WTC11 (cell line): ENCODE results near the gene FAM174B. TPM values are rescaled to one million over a fixed set of nuclear protein-coding genes. Genes with fewer than 3 reads are reported as not detected.

Source experiments
- ATAC-seq: fragments of 200-7000 bp; cut with Tn5 transposase; 2 replicates; pipeline ENCODE4 v1.10.0; 2021; ENCODE audit warnings: mild to moderate bottlenecking, moderate library complexity
- CTCF ChIA-PET: fragments of 300-600 bp; sonication (Branson Sonifier 250); formaldehyde crosslinking; loops from one replicate; lab custom pipeline; 2021; ENCODE audit warnings: antibody characterized with exemption; lab: Charles Lee
- POLR2A ChIA-PET: fragments of 350-600 bp; sonication (Branson Sonifier 250); formaldehyde crosslinking; loops from one replicate; lab custom pipeline; 2021; ENCODE audit warnings: antibody characterized with exemption; lab: Charles Lee
- DNase-seq: peaks from one replicate; pipeline ENCODE4 v3.0.0; 2021; ENCODE audit warnings: low spot score
- H3K27ac Mint-ChIP-seq: 2 replicates; pipeline ENCODE4 v1.8.0; 2021; ENCODE audit warnings: mixed read lengths
- H3K27me3 Mint-ChIP-seq: 2 replicates; pipeline ENCODE4 v1.8.0; 2021; ENCODE audit warnings: low read depth, mild to moderate bottlenecking, moderate library complexity, mixed read lengths
- H3K36me3 Mint-ChIP-seq: 2 replicates; pipeline ENCODE4 v1.8.0; 2021; ENCODE audit warnings: mixed read lengths
- H3K4me1 Mint-ChIP-seq: 2 replicates; pipeline ENCODE4 v1.8.0; 2022; ENCODE audit warnings: mixed read lengths
- H3K4me3 Mint-ChIP-seq: 2 replicates; pipeline ENCODE4 v1.8.0; 2021; ENCODE audit warnings: mild to moderate bottlenecking, moderate library complexity, mixed read lengths
- H3K9me3 Mint-ChIP-seq: 2 replicates; pipeline ENCODE4 v1.8.0; 2021; ENCODE audit warnings: mixed read lengths
- CDX4 ChIP-seq: fragments of 250-450 bp; sonication (Bioruptor Pico); IDR thresholded peaks from 2 replicates; pipeline ENCODE4 v1.9.0; 2021; ENCODE audit warnings: moderate library complexity, mild to moderate bottlenecking, inconsistent platforms, borderline replicate concordance
- ELF4 ChIP-seq: sonication (generic); formaldehyde crosslinking; IDR thresholded peaks from 2 replicates; pipeline ENCODE4 v1.8.1; 2022; ENCODE audit warnings: low read depth, mild to moderate bottlenecking, moderate library complexity, missing genetic modification reagents
- FOXJ3 ChIP-seq: sonication (generic); formaldehyde crosslinking; IDR thresholded peaks from 2 replicates; pipeline ENCODE4 v1.9.0; 2021; ENCODE audit warnings: missing genetic modification reagents, mild to moderate bottlenecking, borderline replicate concordance
- FOXP1 ChIP-seq: sonication (generic); formaldehyde crosslinking; IDR thresholded peaks from 2 replicates; pipeline ENCODE4 v1.8.0; 2022; ENCODE audit warnings: missing genetic modification reagents, mild to moderate bottlenecking, moderate library complexity, borderline replicate concordance
- HMGA2 ChIP-seq: fragments of 250-450 bp; sonication (Bioruptor Pico); IDR thresholded peaks from 2 replicates; pipeline ENCODE4 v1.4.0; 2021; ENCODE audit warnings: mild to moderate bottlenecking, moderate library complexity
- IRF2 ChIP-seq: sonication (generic); formaldehyde crosslinking; IDR thresholded peaks from 2 replicates; pipeline ENCODE4 v1.8.0; 2022; ENCODE audit warnings: low read depth, missing genetic modification reagents, borderline replicate concordance
- MLX ChIP-seq: sonication (generic); formaldehyde crosslinking; IDR thresholded peaks from 2 replicates; pipeline ENCODE4 v1.8.1; 2023; ENCODE audit warnings: mild to moderate bottlenecking, missing genetic modification reagents, moderate library complexity
- MXD4 ChIP-seq: fragments of 250-450 bp; sonication (Bioruptor Pico); IDR thresholded peaks from 2 replicates; pipeline ENCODE4 v1.8.0; 2021; ENCODE audit warnings: mild to moderate bottlenecking, moderate library complexity, borderline replicate concordance
- NFE2L1 ChIP-seq: sonication (generic); formaldehyde crosslinking; IDR thresholded peaks from 2 replicates; pipeline ENCODE4 v1.8.1; 2023; ENCODE audit warnings: missing genetic modification reagents
- PRDM15 ChIP-seq: sonication (generic); formaldehyde crosslinking; IDR thresholded peaks from 2 replicates; pipeline ENCODE4 v1.8.0; 2022; ENCODE audit warnings: missing genetic modification reagents
- TEAD1 ChIP-seq: sonication (generic); formaldehyde crosslinking; IDR thresholded peaks from 2 replicates; pipeline ENCODE4 v1.8.0; 2022; ENCODE audit warnings: mild to moderate bottlenecking, missing genetic modification reagents
- ZBTB21 ChIP-seq: sonication (generic); formaldehyde crosslinking; IDR thresholded peaks from 2 replicates; pipeline ENCODE4 v1.8.1; 2023; ENCODE audit warnings: mild to moderate bottlenecking, missing genetic modification reagents, borderline replicate concordance
- ZBTB43 ChIP-seq: sonication (generic); formaldehyde crosslinking; IDR thresholded peaks from 2 replicates; pipeline ENCODE4 v1.8.1; 2023; ENCODE audit warnings: mild to moderate bottlenecking, missing genetic modification reagents
- ZMAT4 ChIP-seq: fragments of 250-450 bp; sonication (Bioruptor Pico); IDR thresholded peaks from 2 replicates; pipeline ENCODE4 v1.9.0; 2021; ENCODE audit warnings: mild to moderate bottlenecking
- ZNF317 ChIP-seq: sonication (generic); formaldehyde crosslinking; IDR thresholded peaks from 2 replicates; pipeline ENCODE4 v1.8.1; 2023; ENCODE audit warnings: low read depth, mild to moderate bottlenecking, moderate library complexity, missing genetic modification reagents, borderline replicate concordance
- ZNF416 ChIP-seq: fragments of 250-450 bp; sonication (Bioruptor Pico); IDR thresholded peaks from 2 replicates; pipeline ENCODE4 v1.9.0; 2021; ENCODE audit warnings: mild to moderate bottlenecking, inconsistent platforms
- total RNA-seq: library from RNA; stranded (reverse); gene quantifications from 3 replicates; pipeline ENCODE4 v1.2.3, GENCODE V29; 2021
- TF ChIP-seq, protein P1 (sequence below): sonication (generic); formaldehyde crosslinking; IDR thresholded peaks from 2 replicates; pipeline ENCODE4 v1.8.1; 2022; ENCODE audit warnings: low read depth, mild to moderate bottlenecking, moderate library complexity, missing genetic modification reagents, borderline replicate concordance
- TF ChIP-seq, protein P2 (sequence below): sonication (generic); formaldehyde crosslinking; IDR thresholded peaks from 2 replicates; pipeline ENCODE4 v1.8.1; 2022; ENCODE audit warnings: mild to moderate bottlenecking, missing genetic modification reagents, moderate library complexity, borderline replicate concordance
- TF ChIP-seq, protein P3 (sequence below): fragments of 250-450 bp; sonication (Bioruptor Pico); conservative IDR thresholded peaks from 2 replicates; pipeline ENCODE4 v1.9.0; 2021; ENCODE audit warnings: mild to moderate bottlenecking

Gene FAM174B
- total RNA-seq, 1 experiment from 2014 or later: 22.1 TPM

- ATAC-seq (no peak), DNase-seq (no peak)
- ChIA-PET POLR2A (no interaction called here), CTCF (interaction anchor here (0.6 to 2.0 kb wide), 2 partner anchors 12 to 42 kb away, joined by 3 to 5 read pairs; no protein-coding TSS in a partner anchor)
- H3K4me3 Mint-ChIP-seq: no peak overlapping the region
- no peak overlapping the region; the same call in 1 of the 2 replicates for H3K27ac Mint-ChIP-seq
- no peak for TF ChIP-seq ZNF416 (CRISPR knock-in tag)
- H3K27me3 Mint-ChIP-seq: peaks cover 20% of the 10 kb centered on the region
- H3K36me3 Mint-ChIP-seq: peaks cover 22% of the 10 kb centered on the region
- peaks cover 13% of the 10 kb centered on the region for H3K9me3 Mint-ChIP-seq
- H3K4me1 Mint-ChIP-seq: peaks cover 66% of the 10 kb centered on the region
Measured at GRCh38 chr15:92652576-92652966, 3.0 kb downstream of the FAM174B start.

DNA sequence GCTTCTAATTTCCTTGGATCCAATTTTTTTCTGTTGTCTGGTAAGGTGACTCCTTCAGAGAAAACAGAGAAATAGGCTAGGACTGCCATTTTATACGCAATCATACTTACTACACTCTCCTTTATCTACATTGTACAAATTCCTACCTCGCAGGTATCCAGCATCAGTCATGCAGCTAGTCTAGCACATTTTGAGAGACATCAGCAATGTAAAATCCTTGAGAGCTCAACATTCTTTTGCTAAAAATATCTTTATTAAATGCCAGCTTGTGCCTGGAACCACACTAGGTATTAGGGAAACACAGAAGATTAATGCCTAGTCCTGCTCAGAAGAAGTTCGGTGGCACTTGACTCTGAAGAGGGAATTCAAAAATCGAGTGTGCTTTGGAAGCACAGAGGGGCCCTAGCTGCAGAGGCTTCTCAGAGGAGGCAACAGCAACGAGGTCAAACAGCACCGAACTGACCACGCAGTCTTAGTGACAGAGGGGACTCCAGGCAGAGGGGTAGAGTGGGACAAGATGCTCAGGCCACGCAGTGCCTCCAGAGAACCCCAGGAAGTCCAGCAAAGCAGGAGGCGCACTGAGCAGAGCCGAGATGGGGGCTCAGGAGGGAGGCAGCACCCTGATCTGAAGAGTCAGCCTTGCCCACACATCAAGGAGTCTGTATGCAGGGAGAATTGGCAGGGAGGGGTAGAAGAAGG, 3.5 kb downstream of the FAM174B start:
- Mint-ChIP-seq H3K4me3 (no peak overlapping the region), H3K36me3 (peaks cover 20% of the 10 kb centered on the region), H3K9me3 (peaks cover 11% of the 10 kb centered on the region), H3K27ac (no peak overlapping the region), H3K27me3 (peaks cover 15% of the 10 kb centered on the region), H3K4me1 (peaks cover 71% of the 10 kb centered on the region)
- CTCF ChIA-PET: interaction anchor here (0.6 to 1.7 kb wide), 2 partner anchors 39 to 130 kb away, joined by 3 to 4 read pairs; no protein-coding TSS in a partner anchor
- POLR2A ChIA-PET: no interaction called here
- no peak for TF ChIP-seq ELF4 (CRISPR knock-in tag)
- TF ChIP-seq ZBTB21 (CRISPR knock-in tag): no peak
- TF ChIP-seq, protein P1, sequence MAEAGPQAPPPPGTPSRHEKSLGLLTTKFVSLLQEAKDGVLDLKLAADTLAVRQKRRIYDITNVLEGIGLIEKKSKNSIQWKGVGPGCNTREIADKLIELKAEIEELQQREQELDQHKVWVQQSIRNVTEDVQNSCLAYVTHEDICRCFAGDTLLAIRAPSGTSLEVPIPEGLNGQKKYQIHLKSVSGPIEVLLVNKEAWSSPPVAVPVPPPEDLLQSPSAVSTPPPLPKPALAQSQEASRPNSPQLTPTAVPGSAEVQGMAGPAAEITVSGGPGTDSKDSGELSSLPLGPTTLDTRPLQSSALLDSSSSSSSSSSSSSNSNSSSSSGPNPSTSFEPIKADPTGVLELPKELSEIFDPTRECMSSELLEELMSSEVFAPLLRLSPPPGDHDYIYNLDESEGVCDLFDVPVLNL (CRISPR knock-in tag): no peak
- TF ChIP-seq, protein P2, sequence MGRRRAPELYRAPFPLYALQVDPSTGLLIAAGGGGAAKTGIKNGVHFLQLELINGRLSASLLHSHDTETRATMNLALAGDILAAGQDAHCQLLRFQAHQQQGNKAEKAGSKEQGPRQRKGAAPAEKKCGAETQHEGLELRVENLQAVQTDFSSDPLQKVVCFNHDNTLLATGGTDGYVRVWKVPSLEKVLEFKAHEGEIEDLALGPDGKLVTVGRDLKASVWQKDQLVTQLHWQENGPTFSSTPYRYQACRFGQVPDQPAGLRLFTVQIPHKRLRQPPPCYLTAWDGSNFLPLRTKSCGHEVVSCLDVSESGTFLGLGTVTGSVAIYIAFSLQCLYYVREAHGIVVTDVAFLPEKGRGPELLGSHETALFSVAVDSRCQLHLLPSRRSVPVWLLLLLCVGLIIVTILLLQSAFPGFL (CRISPR knock-in tag): no peak
- no peak for TF ChIP-seq ZMAT4 (CRISPR knock-in tag)
- TF ChIP-seq, protein P3, sequence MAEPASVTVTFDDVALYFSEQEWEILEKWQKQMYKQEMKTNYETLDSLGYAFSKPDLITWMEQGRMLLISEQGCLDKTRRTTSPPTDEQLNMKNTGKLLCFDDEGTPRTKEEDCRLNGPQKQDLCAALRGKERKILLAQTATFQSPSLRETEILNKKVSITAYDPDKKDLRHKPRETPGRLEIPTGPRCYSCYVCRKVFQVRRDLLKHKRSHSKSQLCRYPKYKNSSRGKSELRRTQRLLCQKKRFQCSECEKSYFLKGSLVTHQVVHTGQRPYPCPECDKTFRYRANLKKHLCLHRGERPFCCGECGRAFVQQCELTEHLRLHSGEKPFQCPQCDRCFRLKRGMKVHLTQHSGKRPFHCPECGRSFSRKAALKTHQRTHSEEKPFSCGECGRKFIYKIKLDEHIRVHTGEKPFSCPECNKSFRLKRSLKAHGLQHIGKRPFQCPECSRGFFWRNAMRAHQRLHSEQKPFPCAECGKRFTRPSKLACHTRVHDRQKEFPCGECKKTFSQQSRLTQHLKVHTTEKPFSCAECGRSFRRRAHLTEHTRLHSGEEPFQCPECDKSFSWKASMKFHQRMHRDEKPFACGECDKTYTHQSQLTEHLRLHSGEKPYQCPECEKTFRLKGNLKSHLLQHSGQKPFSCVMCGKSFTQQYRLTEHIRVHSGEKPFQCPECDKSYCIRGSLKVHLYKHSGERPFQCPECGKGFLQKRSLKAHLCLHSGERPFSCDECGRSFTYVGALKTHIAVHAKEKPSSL (CRISPR knock-in tag): no peak
- no peak for TF ChIP-seq HMGA2 (CRISPR knock-in tag)
- TF ChIP-seq MXD4: no peak
- no peak for TF ChIP-seq FOXP1 (CRISPR knock-in tag)
- no peak for TF ChIP-seq NFE2L1 (CRISPR knock-in tag)
- TF ChIP-seq ZBTB43: no peak
- TF ChIP-seq FOXJ3 (CRISPR knock-in tag): no peak
- no peak for TF ChIP-seq MLX (CRISPR knock-in tag)
- TF ChIP-seq TEAD1: no peak
- no peak for TF ChIP-seq ZNF317 (CRISPR knock-in tag)
- no peak for TF ChIP-seq CDX4 (CRISPR knock-in tag)
- no peak for TF ChIP-seq PRDM15 (CRISPR knock-in tag)
- no peak for TF ChIP-seq IRF2 (CRISPR knock-in tag)
- DNase-seq (no peak), ATAC-seq (no peak)
